GM19043 (cell line): ENCODE results near the gene EPN2.
A peak's percentile ranks its signal among the peaks of the same experiment; 100 is the strongest.

Source experiments
- ATAC-seq: cut with Tn5 transposase; IDR thresholded peaks from one replicate; pipeline ENCODE4 v1.9.1; 2021; ENCODE audit warnings: low read depth; ENCODE audit not compliant: unreplicated experiment

The EPN2 gene

DNA sequence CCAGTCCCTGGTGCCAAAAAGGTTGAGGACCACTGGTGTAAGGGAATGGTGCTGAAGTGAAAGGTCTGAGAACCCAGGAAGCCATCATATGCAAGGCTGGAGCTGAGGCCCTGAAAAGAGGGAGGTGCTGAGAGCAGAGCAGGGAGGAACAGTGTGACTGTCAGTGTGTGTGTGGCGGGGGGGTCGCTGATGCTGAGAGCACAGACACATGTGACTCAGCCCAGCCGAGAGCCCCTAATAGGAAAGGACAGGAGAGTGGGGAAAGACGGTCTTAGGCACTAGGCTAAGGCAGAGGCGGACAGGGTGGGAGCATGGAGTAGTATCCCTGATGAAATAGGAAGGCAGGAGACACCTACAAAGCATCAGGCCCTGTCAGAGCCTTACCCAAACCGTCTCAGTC, 124.2 kb downstream of the EPN2 start:
- no peak for ATAC-seq

DNA sequence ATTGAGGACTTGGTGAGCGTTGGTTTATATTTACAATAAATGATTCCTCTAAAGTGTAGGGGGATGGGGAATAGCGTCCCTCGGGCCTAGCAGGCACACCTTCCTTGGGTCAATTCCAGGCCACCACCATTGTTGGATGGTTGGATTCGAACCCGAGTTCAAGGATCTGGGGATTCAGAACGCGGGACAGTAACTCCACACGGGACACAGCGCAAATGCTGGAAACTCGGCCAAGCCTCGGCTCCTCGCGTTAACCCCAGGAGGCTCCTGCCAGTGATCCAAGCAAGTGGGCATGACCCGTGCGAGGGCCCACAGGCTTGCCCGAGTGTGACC, 124.7 kb downstream of the EPN2 start:
- ATAC-seq: no peak

DNA sequence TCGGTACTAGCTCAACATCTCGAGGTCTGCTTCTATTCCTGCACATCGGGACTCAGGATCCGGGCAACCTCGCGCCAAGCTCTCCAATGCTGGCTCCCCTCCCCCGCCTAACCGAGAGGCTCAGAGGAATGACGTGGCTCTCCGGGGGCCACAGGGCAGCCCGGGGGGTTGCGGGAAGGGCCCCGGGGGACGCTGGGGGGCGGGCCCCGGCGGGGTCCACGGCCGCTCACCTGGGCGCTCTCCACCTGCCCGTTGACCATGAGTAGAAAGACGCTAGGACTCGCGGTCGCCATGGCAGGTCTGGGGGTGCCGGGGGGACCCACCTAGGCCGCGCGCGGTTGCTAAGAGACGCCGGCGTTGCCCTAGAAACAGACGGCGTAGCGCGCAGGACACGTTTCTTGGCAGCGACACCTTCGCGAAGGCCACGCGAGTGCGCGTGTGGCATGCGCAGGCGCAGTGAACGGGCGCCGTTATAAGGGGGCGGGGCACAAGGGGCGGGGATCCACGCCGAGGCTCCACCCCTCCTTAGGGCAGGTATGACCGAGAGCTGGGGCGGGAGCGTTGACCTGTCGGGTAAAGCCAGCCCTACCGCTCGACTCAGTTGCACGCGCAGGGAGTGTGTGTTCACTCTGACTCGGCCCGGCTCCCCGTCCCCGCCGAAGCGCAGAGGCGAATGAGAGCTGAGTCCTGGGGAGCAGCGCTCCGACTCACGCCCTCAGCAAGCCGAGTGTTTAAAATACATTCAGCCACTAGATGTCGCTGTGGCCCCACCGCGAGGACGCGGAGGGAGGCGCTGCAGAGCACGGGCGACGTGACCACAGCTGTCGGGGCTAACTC, 125.3 kb downstream of the EPN2 start, which contains the start of gene B9D1:
TSS of gene B9D1 (minus strand) at position 447 of the 837 bp plus-strand sequence. CDS start at position 293, 154 bp downstream.
- ATAC-seq: peak; percentile 69

DNA sequence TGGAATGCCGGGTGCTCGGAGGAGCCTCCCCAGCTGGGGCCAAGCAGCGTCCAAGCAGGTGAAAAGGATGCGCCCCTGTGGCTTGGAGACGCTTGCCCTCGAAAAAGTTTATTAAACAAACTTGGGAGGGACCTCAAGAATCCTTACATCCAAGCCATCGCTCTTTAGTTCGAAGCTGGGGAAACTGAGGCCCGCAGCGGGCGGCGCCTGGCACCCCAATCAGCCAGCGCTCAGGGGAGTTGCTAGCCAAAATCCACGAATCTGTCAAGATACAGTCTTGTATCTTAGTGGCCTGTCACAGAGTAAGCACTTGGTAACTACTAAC, 125.9 kb downstream of the EPN2 start:
- ATAC-seq: no peak

DNA sequence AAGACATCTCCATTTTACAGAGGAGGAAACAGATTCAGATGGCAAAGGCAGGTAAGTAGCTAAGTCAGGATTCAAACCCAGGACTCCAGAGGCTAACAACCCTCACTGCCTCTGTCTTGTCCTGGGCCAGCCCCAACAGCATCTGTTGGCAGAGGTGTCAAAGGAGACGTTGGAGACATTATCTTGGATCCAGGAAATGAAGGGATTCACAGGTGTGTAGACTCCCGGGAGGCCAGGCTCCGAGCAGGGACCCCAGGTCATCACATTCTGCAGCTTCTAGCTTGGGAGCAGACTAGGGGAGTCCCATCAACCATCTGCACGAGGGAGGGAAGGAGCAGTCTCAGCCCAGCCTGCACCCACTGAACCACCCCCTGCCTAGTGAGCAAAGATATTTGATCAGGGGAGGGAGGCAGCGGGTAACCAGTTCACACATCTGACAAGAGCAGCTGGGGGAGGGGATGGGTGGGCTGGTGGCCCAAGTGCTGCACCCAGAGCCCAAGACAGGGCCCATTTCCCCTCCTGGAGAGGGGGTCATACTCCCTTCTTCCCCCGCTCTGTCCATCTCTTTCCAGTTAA, 126.4 kb downstream of the EPN2 start:
- ATAC-seq: no peak

DNA sequence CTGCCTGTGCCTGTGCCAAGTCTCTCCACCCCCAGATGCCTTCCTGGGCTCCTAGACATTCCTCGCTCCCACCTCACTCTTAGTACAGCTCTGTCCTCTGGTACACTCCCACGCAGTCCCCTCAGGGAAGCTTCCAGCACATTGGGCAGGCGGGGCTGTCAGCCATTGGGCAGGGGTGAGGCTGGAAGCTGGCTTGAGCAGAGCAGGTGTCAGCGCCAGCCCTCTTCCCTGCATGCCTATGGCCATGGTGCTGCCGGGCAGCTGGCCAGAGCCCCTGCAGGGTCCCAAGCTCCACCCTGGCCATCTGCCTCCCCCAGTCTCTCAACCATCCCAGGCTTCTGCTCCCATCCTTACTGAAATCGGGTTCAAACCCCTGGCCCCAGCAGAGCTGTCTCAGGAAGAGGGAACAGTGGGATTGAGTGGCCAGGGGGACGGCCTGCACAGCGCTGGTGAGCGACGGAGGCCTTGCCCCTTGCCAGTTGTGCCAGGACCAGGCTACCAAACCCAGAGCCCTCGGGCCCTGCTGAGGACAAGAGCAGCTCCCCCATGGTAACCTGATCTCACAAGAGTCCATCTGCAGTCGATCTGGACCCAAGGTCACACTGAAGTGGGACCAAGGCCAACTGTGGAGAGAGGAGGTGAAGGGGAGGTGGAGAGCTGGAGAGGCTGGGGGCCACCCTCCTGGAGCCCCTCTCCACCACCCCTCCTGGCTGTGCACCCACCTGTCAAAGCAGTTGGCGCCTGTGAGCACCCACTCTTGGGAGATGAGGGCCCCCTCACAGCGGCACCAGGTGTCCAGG, 127.7 kb downstream of the EPN2 start:
- ATAC-seq: no peak

DNA sequence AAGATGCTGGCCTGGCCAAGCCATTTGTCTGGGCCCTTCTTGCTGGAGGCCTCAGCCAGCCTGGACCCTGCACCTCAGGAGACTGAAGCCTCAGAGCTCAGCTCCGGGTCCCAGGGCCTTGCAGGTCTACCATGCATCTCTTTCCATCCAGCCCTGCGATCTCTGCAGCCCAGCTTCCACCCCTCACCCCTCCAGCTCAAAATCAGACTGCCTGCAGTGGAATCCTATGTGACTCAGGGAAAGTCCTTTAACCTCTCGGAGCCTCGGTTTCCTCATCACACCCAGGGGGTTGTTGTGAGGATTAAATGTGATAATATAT, 128.3 kb downstream of the EPN2 start:
- no peak for ATAC-seq

DNA sequence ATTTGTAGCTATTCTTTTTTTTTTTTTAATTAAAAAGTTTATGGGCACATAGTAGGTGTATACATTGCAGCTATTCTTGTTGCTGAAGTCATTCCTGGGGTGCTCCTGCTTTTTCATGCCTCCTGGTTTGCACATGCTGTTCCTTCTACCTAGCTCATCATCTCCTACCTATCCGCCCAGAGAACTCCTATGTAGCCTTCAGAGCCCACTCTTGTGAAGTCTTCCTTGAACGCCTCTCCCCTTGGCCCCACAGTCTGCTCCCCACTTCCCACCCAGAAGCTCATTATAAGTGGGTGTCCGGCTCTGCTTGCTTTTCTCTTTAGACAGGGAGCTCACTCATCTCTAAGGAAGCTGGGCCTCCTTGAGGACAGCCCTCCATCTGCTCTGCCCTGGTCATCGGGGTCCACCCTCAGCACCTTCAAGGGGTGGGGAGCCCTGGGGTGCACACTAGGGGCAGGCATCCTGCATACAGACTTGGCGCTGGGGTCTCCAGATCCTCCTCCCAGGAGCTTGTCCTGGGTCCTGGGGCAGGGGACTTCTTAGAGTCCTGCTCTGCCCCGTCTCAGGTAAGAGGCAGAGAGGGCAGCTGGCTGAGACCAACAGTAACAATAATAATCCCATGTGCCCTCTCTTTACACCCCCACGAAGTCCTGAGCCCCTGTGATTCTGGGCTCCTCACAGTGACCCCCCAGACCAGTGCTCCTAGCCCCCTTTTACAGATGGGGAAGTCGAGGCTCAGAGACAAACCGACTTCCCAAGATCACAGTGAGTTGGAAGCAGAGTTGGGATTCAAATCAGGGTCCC, 128.9 kb downstream of the EPN2 start:
- no peak for ATAC-seq

DNA sequence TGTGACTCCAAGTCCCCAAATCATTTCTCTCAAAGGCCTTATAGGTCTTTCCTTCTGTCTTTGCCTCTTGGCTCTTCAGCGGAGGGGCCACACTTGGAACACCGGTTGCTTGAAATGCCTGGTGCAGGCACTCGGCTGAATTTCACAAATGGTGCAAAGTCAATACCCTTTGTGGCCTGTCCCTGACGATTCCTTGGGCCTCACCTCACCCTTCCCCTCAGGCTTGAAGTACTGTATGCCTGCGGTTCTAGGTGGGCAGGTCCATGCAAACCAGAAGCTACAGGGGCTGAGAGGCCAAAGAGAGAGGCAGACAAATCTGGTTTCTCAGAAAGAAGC, 129.4 kb downstream of the EPN2 start:
- ATAC-seq: no peak

DNA sequence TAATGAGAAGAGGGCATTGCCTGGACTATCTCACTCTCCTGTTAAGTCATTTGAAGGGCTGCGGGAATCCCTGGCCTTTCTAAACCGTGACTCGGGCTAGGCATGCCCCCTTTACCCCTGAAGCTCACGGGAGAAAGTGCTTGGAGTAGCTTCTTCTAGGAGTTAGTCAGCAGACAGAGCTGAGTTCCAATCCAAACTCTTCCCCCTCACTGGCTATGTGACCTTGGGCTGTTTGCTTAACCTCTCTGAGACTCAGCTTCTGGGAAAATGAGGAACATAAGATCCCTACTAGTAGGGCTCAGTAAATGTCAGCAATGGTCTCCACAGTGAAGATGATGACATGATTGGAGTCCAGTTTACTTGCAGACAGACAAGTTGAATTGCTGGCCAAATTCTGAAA, 131.1 kb downstream of the EPN2 start:
- no peak for ATAC-seq

DNA sequence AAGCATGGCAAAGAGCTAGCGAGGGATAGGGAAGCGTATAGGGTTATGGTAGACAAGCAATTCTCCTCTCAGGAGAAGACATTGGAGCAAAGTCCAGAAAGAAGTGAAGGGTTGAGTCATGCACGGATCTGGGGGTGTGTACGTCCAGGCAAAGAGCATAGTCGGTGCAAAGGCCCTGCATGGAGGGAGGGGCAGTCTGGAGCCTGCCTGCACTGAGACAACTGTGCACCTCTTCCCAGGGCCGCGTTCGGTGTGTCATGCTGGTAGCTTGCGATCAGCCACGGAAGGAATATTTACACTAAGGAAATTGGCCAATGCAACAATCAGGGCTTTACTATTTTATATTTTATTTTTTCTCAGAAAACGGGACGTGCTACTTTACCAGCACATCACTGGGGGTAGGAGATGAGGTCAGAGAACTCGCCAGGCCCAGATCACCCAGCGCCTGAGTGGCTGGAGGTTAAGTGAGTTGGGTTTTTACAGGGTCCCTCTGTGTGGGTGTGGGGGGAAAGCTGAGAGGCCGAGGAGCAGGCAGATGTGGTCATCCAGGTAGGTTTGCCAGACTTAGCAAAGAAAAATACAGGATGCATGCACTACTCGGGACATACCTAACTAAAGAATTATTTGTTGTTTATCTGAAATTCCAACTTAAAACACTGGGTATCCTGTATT, 132.1 kb downstream of the EPN2 start:
- no peak for ATAC-seq

DNA sequence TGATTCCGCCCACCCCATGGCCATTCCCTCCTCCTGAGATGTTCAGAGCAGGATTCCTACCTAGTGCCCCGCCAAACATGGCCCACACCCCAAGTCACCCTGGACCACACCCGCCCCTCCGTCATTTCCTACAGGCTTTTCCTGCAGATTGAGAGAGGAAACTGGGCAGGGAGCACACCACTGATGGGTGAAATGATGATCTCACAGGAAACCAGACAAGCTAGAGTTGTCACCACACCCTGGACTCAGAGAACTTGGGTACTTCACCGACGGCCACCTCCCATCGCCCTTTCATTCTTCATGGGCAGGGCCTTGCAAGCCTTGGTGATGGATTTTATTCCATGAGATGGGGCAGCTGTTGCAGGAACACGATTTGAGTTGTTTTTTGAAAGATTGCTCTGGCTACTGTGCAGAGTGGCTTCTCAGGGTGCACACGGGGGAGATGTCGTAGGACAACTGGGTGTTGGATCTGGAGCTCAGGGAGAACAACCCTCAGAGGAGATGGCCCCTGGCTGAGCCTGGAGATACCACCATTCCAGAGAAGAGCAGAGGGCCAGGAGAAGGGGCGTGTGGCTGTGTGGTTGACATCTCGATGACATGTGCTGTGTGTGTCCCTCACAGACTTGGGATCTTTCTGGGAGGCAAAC, 132.8 kb downstream of the EPN2 start:
- ATAC-seq: no peak

DNA sequence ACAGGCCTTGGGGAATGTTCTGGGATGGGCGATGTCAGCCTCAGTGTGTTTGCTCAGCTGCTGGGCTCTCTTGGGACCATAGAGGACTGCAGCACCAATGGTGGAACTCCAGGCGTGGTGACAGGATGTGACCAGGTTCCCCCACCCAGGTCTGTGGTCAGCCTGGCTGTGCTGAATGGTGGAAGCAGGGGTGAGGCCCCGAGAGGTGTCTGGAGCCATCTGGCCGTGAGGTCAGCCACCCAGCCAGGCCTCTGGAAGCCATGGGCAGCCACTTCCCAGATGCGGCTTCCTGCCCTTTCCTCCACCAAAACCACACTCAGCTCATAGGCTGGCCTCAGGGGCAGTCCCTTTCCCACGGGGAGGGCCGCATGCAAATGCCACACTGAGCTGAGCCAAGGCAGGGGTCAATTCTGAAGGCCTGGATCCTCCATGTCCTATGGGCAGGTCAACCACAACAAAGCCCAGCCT, 133.4 kb downstream of the EPN2 start:
- ATAC-seq: no peak

DNA sequence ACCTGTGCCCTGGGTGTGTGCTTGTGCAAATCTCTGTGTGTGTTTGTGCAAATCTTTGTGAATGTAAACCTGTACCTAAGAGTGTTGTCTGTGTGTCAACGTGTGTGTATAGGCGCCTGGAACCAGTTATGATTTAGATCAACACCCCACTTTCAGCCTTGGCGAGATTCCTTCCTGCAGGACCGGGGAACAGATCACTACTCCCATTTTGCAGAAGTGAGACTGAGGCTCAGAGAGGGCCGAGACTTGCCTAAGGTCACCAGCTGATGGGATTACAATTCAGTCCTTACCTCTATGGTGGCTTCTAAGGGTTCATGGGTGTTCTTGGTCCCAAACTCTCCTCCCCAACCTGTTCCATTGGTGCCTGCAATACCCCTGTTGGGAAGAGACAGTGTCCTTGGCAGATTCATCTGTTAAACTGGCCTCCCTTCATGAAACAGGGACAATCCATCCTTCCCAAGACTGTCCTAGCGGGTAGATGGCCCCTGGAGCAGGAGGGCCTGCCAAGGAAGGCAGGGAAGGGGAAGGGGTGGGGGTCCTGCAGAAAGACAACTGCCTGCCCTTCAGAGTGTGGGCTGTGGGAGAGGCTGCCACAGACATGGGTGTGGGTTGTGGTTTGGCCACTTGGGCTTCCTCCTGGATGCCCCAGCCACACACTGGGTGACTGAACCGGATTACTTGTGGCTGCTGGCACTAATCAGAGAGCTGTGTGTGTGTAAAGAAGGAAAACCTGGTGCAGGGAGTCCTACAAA, 134.3 kb downstream of the EPN2 start:
- ATAC-seq: no peak

DNA sequence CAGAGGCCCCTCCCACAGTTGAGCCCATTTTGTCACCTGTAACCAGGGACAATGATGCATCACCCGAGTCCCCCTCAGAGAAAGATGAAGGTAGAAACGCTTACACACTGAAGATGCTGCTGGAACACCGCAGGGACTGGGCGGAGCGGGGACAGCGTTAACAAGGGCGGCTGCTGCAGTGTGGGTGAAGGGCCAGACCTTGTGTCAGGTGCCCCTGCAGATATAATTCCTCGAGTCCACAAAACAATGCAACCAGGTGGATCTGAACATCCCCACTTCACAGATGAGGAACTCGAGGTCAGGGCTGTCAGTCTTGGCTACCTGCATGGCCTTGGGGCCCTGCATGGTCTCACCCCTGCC, 134.8 kb downstream of the EPN2 start:
- ATAC-seq: no peak

DNA sequence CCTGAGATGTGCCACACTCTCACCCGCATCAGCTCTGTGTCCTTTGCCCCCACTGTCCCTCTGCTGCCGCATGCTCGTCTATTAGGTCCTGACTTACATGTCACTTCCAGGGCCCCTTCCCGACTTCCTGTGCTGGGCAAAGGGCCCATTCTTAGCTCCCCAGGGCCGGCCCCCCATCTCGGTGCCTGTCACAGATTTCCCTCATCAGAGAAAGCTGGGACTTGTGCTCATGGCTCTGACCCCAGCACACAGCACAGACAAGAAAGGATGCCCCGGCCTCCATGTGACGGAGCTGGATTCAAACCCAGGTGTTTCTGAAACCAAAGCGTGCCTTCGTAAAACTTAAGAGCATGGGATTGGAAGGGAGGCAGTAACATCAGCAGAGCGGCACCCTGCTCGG, 135.3 kb downstream of the EPN2 start:
- no peak for ATAC-seq

DNA sequence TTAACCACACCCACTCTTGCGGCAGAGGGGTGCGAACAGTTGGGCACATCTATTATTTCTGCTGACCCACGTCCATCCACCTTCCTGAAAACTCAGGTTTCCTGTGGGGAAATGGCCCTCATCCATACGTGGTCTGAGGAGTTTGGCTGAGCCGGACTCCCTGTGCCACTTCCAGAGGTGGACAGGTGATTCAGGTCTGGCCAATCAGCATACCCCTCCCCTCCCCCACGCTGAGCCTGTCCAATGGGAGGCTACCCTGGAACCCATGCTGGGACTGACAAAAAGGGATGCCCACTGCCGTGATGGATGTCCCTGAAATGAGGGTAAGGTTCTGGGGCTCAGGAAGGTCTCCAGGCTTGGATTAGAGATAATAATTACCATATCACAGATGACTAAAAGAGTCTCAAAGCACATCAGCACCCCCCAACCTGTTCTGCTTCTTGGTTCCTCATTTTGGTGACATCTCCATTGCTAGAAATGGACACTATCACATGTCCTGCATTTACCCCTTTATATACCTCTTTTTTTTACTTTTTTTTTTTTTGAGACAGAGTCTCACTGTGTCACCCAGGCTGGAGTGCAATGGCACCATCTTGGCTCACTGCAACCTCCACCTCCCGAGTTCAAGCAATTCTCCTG, 135.8 kb downstream of the EPN2 start:
- no peak for ATAC-seq

DNA sequence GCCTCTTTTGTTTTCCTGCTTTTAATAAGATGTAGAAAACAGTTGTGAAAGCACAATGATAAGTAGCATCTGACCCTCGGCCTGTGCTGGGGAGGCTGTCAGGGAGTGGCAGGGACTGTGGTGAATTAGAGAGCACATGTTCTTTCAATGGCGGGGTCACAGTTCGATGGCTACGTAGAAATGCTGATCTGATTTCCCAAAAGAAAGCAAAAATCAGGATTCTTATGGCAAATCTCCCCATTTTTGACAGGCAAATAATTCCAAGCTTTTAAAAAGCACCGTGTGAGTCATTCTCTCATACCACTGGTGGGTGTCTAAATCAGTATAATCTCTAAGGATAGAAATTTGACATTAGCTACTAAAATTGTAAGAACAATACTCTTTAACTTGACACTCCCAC, 137.0 kb downstream of the EPN2 start:
- no peak for ATAC-seq

DNA sequence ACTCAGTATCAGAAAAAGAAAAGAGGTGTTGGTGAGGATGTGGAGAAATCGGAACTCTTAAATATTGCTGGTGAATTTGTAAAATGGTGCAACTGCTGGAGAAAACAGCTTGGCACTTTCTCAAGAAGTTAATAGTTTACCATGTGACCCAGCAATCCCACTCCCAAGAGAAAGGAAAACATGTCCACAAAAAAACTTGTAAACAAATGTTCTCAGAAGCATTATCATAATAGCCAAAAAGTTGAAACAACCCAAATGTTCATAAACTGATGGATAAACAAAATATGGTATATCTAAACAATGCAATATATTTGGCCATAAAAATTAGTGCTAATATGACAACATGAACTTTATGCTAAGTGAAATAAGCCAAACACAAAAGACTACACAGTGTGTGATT, 138.6 kb downstream of the EPN2 start:
- ATAC-seq: no peak
